ENCODE measurements around the gene RDM1. TPM values are rescaled to one million over a fixed set of nuclear protein-coding genes. Genes with fewer than 3 reads are reported as not detected.

RDM1 gene
- total and polyA plus RNA-seq, 2 experiments from 2014 or later = 3.9 to 8.8 TPM

DNA sequence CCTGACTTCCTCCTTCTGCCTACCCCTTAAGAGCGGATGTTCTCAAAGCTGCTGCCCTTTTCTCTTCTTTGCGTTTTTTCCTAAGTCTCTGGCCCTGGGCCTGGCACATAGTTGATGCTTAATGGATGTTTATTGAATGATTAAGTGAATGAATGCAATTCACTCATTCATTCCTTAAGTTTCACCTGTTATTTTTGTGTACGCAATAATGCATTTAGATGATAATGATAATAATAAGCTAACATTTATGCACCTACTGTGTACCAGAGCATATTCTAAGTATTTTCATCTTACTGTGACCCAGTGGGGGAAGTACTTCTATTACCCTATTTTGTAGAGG is 54.8 kb downstream of the RDM1 start:
- H3K9me3 Mint-ChIP-seq = no peaks in the 10 kb centered on the region
- H3K4me3 Mint-ChIP-seq = no peak overlapping the region
- peaks cover 13% of the 10 kb centered on the region for H3K4me1 Mint-ChIP-seq
- no peaks in the 10 kb centered on the region for H3K36me3 Mint-ChIP-seq (ENCODE audit: low read depth)
- Histone ChIP-seq H3K79me2 (replicated peaks; ENCODE audit: insufficient read depth) (no peaks in the 10 kb centered on the region), H3K9me2 (ENCODE audit: insufficient read depth) (no peaks in the 10 kb centered on the region), H3F3A (replicated peaks; ENCODE audit: low read depth) (no peaks in the 10 kb centered on the region), H2AFZ (no peak overlapping the region), H3K4me3 (no peak overlapping the region), H3K27me3 (ENCODE audit: insufficient read depth) (no peaks in the 10 kb centered on the region), H3K4me2 (no peak overlapping the region), H4K20me1 (replicated peaks; ENCODE audit: insufficient read depth) (no peaks in the 10 kb centered on the region), H3K36me3 (ENCODE audit: insufficient read depth) (no peaks in the 10 kb centered on the region), H3K27ac (ENCODE audit: low read depth) (no peak overlapping the region), H3K4me1 (ENCODE audit: insufficient read depth) (no peaks in the 10 kb centered on the region)
- ATAC-seq (no peak), DNase-seq (ENCODE audit: low spot score) (no peak)
- H3K27ac Mint-ChIP-seq = no peak overlapping the region
- TF ChIP-seq STAT1 (IDR thresholded peaks at IDR 0.05; ENCODE audit: unreplicated experiment) (no peak), CREB1 (CRISPR knock-in tag; IDR thresholded peaks at IDR 0.05; ENCODE audit: low read depth) (no peak), EZH2phosphoT487 (IDR thresholded peaks at IDR 0.05; ENCODE audit: unreplicated experiment) (no peak), NANOG (IDR thresholded peaks at IDR 0.05; ENCODE audit: borderline replicate concordance) (no peak), ZNF114 (CRISPR knock-in tag; IDR thresholded peaks at IDR 0.05) (no peak), POLR2AphosphoS5 (IDR thresholded peaks at IDR 0.05; ENCODE audit: low read depth) (no peak), EZH2 (IDR thresholded peaks at IDR 0.05; ENCODE audit: low read depth, unreplicated experiment) (no peak), JUNB (IDR thresholded peaks at IDR 0.05; ENCODE audit: unreplicated experiment) (no peak), ZNF331 (CRISPR knock-in tag; IDR thresholded peaks at IDR 0.05; ENCODE audit: low read depth) (no peak)
- TF ChIP-seq, protein P1, sequence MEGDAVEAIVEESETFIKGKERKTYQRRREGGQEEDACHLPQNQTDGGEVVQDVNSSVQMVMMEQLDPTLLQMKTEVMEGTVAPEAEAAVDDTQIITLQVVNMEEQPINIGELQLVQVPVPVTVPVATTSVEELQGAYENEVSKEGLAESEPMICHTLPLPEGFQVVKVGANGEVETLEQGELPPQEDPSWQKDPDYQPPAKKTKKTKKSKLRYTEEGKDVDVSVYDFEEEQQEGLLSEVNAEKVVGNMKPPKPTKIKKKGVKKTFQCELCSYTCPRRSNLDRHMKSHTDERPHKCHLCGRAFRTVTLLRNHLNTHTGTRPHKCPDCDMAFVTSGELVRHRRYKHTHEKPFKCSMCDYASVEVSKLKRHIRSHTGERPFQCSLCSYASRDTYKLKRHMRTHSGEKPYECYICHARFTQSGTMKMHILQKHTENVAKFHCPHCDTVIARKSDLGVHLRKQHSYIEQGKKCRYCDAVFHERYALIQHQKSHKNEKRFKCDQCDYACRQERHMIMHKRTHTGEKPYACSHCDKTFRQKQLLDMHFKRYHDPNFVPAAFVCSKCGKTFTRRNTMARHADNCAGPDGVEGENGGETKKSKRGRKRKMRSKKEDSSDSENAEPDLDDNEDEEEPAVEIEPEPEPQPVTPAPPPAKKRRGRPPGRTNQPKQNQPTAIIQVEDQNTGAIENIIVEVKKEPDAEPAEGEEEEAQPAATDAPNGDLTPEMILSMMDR (conservative IDR thresholded peaks at IDR 0.05; ENCODE audit: low read depth in 2 of 2) = no peak
- TF ChIP-seq, protein P2, sequence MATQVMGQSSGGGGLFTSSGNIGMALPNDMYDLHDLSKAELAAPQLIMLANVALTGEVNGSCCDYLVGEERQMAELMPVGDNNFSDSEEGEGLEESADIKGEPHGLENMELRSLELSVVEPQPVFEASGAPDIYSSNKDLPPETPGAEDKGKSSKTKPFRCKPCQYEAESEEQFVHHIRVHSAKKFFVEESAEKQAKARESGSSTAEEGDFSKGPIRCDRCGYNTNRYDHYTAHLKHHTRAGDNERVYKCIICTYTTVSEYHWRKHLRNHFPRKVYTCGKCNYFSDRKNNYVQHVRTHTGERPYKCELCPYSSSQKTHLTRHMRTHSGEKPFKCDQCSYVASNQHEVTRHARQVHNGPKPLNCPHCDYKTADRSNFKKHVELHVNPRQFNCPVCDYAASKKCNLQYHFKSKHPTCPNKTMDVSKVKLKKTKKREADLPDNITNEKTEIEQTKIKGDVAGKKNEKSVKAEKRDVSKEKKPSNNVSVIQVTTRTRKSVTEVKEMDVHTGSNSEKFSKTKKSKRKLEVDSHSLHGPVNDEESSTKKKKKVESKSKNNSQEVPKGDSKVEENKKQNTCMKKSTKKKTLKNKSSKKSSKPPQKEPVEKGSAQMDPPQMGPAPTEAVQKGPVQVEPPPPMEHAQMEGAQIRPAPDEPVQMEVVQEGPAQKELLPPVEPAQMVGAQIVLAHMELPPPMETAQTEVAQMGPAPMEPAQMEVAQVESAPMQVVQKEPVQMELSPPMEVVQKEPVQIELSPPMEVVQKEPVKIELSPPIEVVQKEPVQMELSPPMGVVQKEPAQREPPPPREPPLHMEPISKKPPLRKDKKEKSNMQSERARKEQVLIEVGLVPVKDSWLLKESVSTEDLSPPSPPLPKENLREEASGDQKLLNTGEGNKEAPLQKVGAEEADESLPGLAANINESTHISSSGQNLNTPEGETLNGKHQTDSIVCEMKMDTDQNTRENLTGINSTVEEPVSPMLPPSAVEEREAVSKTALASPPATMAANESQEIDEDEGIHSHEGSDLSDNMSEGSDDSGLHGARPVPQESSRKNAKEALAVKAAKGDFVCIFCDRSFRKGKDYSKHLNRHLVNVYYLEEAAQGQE (IDR thresholded peaks at IDR 0.05; ENCODE audit: unreplicated experiment) = no peak
- TF ChIP-seq, protein P3, sequence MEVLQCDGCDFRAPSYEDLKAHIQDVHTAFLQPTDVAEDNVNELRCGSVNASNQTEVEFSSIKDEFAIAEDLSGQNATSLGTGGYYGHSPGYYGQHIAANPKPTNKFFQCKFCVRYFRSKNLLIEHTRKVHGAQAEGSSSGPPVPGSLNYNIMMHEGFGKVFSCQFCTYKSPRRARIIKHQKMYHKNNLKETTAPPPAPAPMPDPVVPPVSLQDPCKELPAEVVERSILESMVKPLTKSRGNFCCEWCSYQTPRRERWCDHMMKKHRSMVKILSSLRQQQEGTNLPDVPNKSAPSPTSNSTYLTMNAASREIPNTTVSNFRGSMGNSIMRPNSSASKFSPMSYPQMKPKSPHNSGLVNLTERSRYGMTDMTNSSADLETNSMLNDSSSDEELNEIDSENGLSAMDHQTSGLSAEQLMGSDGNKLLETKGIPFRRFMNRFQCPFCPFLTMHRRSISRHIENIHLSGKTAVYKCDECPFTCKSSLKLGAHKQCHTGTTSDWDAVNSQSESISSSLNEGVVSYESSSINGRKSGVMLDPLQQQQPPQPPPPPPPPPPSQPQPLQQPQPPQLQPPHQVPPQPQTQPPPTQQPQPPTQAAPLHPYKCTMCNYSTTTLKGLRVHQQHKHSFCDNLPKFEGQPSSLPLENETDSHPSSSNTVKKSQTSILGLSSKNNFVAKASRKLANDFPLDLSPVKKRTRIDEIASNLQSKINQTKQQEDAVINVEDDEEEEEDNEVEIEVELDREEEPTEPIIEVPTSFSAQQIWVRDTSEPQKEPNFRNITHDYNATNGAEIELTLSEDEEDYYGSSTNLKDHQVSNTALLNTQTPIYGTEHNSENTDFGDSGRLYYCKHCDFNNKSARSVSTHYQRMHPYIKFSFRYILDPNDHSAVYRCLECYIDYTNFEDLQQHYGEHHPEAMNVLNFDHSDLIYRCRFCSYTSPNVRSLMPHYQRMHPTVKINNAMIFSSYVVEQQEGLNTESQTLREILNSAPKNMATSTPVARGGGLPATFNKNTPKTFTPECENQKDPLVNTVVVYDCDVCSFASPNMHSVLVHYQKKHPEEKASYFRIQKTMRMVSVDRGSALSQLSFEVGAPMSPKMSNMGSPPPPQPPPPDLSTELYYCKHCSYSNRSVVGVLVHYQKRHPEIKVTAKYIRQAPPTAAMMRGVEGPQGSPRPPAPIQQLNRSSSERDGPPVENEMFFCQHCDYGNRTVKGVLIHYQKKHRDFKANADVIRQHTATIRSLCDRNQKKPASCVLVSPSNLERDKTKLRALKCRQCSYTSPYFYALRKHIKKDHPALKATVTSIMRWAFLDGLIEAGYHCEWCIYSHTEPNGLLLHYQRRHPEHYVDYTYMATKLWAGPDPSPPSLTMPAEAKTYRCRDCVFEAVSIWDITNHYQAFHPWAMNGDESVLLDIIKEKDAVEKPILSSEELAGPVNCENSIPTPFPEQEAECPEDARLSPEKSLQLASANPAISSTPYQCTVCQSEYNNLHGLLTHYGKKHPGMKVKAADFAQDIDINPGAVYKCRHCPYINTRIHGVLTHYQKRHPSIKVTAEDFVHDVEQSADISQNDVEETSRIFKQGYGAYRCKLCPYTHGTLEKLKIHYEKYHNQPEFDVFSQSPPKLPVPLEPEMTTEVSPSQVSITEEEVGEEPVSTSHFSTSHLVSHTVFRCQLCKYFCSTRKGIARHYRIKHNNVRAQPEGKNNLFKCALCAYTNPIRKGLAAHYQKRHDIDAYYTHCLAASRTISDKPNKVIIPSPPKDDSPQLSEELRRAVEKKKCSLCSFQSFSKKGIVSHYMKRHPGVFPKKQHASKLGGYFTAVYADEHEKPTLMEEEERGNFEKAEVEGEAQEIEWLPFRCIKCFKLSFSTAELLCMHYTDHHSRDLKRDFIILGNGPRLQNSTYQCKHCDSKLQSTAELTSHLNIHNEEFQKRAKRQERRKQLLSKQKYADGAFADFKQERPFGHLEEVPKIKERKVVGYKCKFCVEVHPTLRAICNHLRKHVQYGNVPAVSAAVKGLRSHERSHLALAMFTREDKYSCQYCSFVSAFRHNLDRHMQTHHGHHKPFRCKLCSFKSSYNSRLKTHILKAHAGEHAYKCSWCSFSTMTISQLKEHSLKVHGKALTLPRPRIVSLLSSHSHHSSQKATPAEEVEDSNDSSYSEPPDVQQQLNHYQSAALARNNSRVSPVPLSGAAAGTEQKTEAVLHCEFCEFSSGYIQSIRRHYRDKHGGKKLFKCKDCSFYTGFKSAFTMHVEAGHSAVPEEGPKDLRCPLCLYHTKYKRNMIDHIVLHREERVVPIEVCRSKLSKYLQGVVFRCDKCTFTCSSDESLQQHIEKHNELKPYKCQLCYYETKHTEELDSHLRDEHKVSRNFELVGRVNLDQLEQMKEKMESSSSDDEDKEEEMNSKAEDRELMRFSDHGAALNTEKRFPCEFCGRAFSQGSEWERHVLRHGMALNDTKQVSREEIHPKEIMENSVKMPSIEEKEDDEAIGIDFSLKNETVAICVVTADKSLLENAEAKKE (CRISPR knock-in tag; IDR thresholded peaks at IDR 0.05) = no peak
- TF ChIP-seq, protein P4, sequence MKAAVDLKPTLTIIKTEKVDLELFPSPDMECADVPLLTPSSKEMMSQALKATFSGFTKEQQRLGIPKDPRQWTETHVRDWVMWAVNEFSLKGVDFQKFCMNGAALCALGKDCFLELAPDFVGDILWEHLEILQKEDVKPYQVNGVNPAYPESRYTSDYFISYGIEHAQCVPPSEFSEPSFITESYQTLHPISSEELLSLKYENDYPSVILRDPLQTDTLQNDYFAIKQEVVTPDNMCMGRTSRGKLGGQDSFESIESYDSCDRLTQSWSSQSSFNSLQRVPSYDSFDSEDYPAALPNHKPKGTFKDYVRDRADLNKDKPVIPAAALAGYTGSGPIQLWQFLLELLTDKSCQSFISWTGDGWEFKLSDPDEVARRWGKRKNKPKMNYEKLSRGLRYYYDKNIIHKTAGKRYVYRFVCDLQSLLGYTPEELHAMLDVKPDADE (IDR thresholded peaks at IDR 0.05) = no peak
- H3K27me3 Mint-ChIP-seq (ENCODE audit: insufficient read depth, low read depth, poor library complexity) = peaks cover 4% of the 10 kb centered on the region
